Femur (tissue), 1 donor: ENCODE results near the gene SLC5A1.
"Not testable (repeated sequence)": the region's sequence is repeated elsewhere in the genome, so short reads cannot be mapped to it uniquely, and the experiment has no call there.

Experiments used
- DNase-seq: peaks from one replicate; pipeline ENCODE4 v3.0.0-alpha.2; 2017

The SLC5A1 gene

DNA sequence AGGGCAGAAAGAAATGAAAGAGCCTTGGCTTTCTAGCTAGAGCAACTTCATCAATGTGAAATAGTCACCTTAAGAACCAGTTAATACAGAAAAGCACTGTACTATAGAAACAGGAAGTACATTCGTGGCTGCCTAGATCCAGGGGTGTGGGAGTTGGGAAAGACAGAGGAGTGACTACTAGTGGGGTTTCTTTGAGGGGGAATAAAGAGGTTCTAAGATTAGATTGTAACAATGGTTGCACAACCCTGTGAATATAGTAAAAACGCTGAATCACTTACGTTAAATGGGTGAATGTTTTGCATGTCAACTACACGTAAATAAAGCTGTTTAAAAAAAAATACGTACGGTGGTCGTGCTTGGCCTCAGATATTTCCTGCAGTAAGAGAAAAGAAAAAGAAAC lies 107.6 kb downstream of the SLC5A1 start:
- not testable (repeated sequence) for DNase-seq

DNA sequence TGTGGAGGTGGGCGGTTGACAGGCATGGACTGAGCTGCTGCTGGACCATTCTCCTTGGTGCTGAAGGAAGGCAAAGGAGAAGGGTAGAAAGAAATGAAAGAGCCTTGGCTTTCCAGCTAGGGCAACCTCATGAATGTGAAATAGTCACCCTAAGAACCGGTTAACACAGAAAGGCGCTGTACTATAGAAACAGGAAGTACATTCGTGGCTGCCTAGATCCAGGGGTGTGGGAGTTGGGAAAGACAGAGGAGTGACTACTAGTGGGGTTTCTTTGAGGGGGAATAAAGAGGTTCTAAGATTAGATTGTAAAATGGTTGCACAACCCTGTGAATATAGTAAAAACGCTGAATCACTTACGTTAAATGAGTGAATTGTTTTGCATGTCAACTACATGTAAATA lies 108.6 kb downstream of the SLC5A1 start:
- DNase-seq = not testable (repeated sequence)

DNA sequence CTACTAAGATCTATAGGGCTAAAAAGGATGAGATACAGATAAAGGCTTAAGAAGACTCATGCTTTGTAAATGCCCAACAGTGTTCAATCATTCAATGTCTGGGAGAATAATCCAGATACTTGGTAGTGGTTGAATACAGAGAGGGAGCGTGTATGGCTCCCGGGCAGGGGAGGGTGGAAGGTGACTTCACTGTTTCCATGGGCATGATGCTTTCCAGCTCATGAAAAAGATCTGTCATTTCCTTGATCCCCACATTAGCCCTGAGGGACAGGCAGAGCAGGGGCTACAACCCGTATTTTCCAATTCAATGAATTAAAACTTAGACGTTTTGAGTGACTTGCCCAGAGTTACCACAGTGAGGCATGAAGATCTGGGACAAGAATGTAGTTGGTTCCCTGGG lies 111.7 kb downstream of the SLC5A1 start:
- DNase-seq = not testable (repeated sequence)

DNA sequence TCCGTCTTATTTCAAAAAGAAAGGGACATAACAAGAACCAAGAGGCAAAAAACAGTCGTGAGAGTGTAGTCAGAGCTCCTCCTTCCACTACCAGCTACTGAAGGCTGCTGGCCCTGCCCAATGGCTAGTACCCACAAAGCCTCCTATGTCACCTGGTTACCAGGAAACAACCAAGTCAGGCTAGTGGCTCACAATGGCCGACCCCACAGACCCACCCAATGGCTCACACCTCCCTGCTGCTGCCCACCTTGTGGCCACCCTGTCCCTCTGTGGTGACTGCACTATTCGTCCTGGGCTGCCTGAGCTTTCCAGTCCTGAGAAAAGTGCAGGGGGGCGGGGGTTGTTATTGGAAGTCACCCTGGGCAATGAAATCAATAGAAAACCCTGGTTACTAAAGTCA lies 114.6 kb downstream of the SLC5A1 start:
- DNase-seq = not testable (repeated sequence)

DNA sequence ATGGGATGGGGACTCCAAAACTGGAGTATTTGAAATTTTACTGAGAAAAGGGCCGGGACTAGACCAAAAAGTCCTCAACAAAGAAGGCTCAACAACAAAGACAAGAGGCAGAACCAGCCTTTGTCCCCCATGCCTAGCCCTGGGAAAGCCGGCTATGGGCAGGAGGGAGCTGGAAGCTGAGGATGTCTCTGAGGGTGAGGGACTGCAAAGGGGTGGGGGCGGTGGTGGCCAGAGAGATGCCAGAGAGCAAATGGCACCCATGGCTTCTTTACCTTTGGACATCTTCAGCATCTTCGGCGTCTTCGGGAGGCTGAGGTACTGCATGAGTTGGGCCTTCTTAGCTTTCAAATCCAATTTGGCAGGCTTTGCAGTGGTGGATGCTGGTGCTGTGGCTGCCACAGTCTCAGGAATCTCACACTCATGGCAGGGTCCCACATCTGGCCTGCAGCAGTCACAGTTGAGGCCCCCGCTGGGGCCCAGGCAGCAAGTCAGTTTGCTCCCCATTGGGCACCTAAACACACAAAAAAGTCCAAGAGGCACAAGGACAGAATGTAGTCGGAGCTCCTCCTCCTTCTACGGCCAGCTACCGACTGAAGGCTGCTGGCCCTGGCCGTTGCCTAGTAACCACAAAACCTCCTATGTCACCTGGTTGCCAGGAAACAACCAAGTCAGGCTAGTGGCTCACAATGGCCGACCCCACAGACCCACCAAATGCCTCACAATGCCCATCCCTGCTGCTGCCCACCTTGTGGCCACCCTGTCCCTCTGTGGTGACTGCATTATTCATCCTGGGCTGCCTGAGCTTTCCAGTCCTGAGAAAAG lies 115.9 kb downstream of the SLC5A1 start, which contains the start of gene C22orf42:
Gene C22orf42 (minus strand): TSS at position 592 of the 822 bp plus-strand sequence. CDS start 88 bp downstream, at position 504.
- DNase-seq = no peak

DNA sequence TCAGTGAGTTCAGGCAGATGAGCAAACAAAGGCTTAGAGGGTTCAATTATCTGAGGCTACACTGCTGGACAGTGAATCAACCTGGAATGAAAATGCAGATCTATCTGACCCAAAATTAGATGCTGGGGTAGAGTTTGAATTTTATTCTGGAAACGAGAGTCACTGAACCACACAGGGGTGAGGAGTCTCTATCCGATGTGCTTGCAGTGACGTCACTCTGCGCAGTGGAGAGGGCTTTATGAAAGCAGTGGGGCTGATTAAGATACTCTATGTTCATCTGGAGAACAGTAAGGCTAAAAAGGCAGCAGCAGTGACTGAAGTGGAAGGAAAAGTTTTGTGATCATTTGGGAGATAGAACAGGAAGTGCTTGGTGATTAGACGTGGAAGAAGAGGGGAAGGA lies 117.3 kb downstream of the SLC5A1 start:
- not testable (repeated sequence) for DNase-seq
